ENCODE measurements around the gene ZRANB1. TPM values are rescaled to one million over a fixed set of nuclear protein-coding genes. Genes with fewer than 3 reads are reported as not detected.

Gene ZRANB1
- total and polyA plus RNA-seq, 8 donors: 4.3 to 12.2 (median 7.7) TPM

DNA sequence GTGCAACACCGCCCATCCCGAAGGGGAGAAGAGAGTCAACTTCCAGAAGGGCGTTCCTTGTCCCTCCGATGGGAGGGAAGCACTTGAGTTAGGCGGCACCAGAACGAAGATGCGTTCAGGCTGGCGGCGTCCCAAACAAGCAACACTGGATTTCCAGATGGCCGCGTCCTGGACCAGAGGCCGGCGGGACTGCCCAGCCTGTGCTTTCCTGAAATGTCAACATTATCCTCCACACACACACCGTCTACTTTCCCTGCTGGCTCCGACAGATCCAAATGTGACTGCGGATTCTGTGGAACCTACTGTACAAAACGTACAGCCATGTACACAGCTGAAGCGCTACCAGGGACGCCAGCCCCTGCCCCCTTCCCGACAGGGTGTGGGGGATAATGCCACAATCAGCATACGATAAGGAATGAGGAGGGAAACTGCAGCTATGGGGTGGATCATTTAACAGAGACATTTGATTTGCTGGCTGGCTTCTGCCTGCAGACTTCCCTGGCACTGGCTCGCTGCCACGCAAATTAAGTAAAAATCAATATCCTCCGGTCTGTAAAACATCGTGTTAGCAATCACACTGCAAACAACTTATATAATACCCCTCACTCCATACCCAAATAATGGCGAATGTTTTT lies 82.1 kb downstream of the ZRANB1 start:
- DNase-seq (peak in 5 of 6 donors; percentile 37 to 70 (median 51)), FAIRE-seq (no peak), ATAC-seq (peak; percentile 57 to 73 (median 66))
- no peaks in the 10 kb centered on the region for H3K27me3 ChIP-seq
- intact Hi-C loops (cut with DNase I): no loop called here
- no peak for TF ChIP-seq CTCF (IDR thresholded peaks at IDR 0.05)
- peaks cover 0 to 8% (median 0%) of the 10 kb centered on the region in 3 donors for H3K36me3 ChIP-seq
- peak overlapping the region in 2 of 4 donors; percentile 12 to 17 for H3K4me3 ChIP-seq
- H3K27ac ChIP-seq: peak overlapping the region; percentile 33 to 69 (median 48)
- H3K9me3 ChIP-seq: no peaks in the 10 kb centered on the region
- peaks cover 26 to 35% (median 32%) of the 10 kb centered on the region in 3 donors for H3K4me1 ChIP-seq
- 4 to 10% methylated on average over 26 of the region's 26 CpGs for WGBS, 2 donors

DNA sequence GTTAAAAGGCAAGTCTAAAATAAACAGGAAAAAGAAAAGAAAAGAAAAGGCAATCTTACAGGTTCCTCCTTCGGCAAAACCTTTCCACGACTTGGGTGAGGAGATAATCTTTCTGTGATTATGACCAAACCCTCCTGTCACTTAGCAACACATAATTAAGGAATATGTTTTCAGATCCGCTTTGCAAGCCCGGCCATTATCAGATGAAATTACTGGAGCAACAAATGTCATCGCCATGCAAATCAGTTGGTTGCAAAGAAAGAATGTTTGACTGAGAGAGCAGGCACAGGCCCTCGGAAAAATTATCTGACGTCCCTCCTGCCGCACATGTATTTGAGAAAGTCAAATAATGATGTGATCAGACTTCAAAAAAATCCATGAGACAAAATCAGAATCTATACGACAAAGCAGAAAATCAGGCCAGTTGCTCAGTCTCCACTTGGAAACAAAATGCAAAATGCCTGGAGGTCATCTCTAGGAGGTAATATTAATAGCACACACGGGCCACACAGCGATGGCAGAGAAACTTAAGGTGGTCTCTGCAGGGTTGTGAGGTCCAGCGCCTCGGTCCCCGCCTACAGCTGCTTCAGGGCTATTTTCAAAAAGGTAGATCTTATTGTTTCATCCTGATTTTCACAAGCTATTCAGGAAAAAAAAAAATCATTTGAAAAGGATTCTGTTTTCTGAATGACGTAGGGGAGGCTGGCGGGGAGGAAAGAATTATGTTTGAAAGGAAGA lies 82.7 kb downstream of the ZRANB1 start:
- peak overlapping the region in 3 of 4 donors; percentile 47 to 69 (median 48) for H3K27ac ChIP-seq
- intact Hi-C loops (cut with DNase I): no loop called here
- no peaks in the 10 kb centered on the region for H3K27me3 ChIP-seq
- DNase-seq (peak in 2 of 6 donors; percentile 7 to 17), ATAC-seq (peak in 2 of 4 donors; percentile 1 to 2), FAIRE-seq (no peak)
- H3K9me3 ChIP-seq: no peaks in the 10 kb centered on the region
- H3K36me3 ChIP-seq: peaks cover 0 to 8% (median 0%) of the 10 kb centered on the region in 3 donors
- WGBS, 2 donors: 38 to 40% methylated on average over 16 of the region's 16 CpGs
- no peak for TF ChIP-seq CTCF (IDR thresholded peaks at IDR 0.05)
- H3K4me3 ChIP-seq: peak overlapping the region in 1 of 4 donors; percentile 17
- peaks cover 29 to 41% (median 37%) of the 10 kb centered on the region in 3 donors for H3K4me1 ChIP-seq

- Histone ChIP-seq H3K36me3 (peaks cover 0 to 8% (median 0%) of the 10 kb centered on the region in 3 donors), H3K27ac (no peak overlapping the region), H3K4me1 (peaks cover 36 to 46% (median 42%) of the 10 kb centered on the region in 3 donors), H3K27me3 (no peaks in the 10 kb centered on the region), H3K9me3 (no peaks in the 10 kb centered on the region), H3K4me3 (no peak overlapping the region)
- no peak for TF ChIP-seq CTCF (IDR thresholded peaks at IDR 0.05)
- 41 to 45% methylated on average over 12 of the region's 12 CpGs for WGBS, 2 donors
- FAIRE-seq (no peak), DNase-seq (peak in 1 of 6 donors; percentile 2), ATAC-seq (no peak)
- intact Hi-C loops (cut with DNase I): no loop called here
Measured at GRCh38 chr10:125025341-125025740, 83.4 kb downstream of the ZRANB1 start.

GRCh38 chr10:125026036-125026931 lies 84.4 kb downstream of the ZRANB1 start:
- peak in 1 of 6 donors; percentile 67 for DNase-seq
- peaks cover 42 to 54% (median 49%) of the 10 kb centered on the region in 3 donors for H3K4me1 ChIP-seq
- no peaks in the 10 kb centered on the region for H3K9me3 ChIP-seq
- H3K27me3 ChIP-seq: no peaks in the 10 kb centered on the region
- no peak for FAIRE-seq
- no peak for ATAC-seq
- H3K27ac ChIP-seq: no peak overlapping the region
- intact Hi-C loops (cut with DNase I): no loop called here
- H3K36me3 ChIP-seq: peaks cover 0 to 8% (median 0%) of the 10 kb centered on the region in 3 donors
- TF ChIP-seq CTCF (IDR thresholded peaks at IDR 0.05): no peak
- WGBS, 2 donors: 94 to 98% methylated on average over 47 to 51 of the region's 51 CpGs
- H3K4me3 ChIP-seq: no peak overlapping the region

Data from pancreas (tissue), 10 donors.